ENCODE results near the gene NR1H4.

Gene NR1H4

DNA sequence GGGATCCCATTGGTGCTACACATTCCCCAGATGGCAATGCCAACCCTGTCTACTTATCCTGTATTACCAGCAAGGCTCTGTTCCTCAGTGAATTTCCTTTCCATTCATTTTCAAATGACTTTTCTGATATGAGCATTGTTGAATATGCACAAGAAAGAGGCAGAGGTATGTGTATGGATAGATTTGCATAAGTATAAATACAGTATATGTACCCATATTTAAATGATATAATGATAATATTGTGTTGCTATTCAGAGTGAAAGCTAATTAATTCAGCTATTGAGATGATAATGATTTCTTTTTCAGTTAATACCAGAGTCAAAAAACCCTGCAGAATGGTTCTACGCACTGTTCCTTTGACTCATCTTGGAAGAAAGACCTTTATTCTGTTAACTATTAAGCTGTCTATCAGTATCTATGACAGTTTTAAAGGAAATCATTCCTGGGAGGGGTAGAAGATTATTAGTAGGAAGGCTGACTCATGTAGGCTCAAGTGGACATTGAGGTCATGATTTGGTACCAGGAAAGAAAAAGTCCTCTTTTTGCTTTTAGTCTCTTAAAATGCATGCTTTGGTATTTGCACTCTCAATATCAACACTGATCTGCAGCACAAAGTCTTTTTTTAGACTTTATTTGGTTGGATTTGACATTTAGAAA, 54.9 kb downstream of the NR1H4 start:
- H3K4me3 ChIP-seq (ENCODE audit: control insufficient read depth, low read depth, low read length) = no peak overlapping the region
- DNase-seq (ENCODE audit: low read depth) = no peak
- TF ChIP-seq, protein P1, sequence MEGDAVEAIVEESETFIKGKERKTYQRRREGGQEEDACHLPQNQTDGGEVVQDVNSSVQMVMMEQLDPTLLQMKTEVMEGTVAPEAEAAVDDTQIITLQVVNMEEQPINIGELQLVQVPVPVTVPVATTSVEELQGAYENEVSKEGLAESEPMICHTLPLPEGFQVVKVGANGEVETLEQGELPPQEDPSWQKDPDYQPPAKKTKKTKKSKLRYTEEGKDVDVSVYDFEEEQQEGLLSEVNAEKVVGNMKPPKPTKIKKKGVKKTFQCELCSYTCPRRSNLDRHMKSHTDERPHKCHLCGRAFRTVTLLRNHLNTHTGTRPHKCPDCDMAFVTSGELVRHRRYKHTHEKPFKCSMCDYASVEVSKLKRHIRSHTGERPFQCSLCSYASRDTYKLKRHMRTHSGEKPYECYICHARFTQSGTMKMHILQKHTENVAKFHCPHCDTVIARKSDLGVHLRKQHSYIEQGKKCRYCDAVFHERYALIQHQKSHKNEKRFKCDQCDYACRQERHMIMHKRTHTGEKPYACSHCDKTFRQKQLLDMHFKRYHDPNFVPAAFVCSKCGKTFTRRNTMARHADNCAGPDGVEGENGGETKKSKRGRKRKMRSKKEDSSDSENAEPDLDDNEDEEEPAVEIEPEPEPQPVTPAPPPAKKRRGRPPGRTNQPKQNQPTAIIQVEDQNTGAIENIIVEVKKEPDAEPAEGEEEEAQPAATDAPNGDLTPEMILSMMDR (IDR thresholded peaks at IDR 0.05; ENCODE audit: control insufficient read depth, insufficient read depth, low read depth, low read length, missing control alignments) = no peak

DNA sequence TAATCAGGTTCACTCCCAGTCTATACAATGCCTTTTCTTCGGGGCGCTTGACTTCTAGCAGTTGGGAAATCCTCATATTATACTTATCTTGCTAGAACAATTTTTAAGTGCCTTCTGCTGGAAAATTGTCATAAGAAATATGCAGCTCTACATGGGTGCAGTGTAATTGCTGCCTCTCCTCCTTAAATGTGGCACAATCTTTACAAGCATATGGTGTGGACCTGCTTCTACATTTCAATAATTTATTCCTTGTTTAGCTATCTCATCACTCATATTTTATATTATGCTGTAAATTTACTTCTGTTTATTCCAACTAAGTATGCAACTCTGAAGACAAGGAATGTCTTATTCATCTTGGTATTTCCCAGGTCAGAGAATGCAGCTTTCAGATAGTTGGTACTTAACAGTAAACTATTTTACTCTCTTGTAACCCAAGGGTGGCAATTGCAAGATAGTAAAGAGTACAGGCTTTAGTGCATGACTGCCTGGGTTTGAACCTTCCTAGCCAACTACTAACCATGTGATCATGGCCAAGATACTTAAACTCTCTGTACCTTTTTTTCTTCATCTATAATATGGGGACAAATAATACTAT, 56.2 kb downstream of the NR1H4 start:
- no peak for DNase-seq (ENCODE audit: low read depth)
- TF ChIP-seq, protein P1 (IDR thresholded peaks at IDR 0.05; ENCODE audit: control insufficient read depth, insufficient read depth, low read depth, low read length, missing control alignments) = no peak
- H3K4me3 ChIP-seq (ENCODE audit: control insufficient read depth, low read depth, low read length) = no peak overlapping the region

DNA sequence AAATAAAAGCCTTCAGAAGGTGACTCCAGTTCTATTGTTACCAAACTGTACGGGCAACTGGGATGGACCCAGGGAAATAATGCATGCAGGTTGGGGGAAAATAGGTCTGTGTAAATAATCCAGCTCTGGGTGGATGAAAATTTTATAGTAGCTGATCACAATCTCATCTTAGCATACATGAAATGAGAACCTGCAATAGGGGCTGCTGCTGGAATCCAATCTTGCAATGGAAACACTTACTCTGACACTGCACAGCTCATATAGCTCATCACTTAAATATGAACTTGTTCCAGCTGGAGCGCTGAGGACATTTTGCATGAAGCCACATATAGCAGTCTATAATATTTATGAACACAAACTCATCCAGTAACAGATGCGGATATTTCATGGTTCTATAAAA, 59.7 kb downstream of the NR1H4 start:
- TF ChIP-seq, protein P1 (IDR thresholded peaks at IDR 0.05; ENCODE audit: control insufficient read depth, insufficient read depth, low read depth, low read length, missing control alignments) = no peak
- no peak overlapping the region for H3K4me3 ChIP-seq (ENCODE audit: control insufficient read depth, low read depth, low read length)
- no peak for DNase-seq (ENCODE audit: low read depth)

DNA sequence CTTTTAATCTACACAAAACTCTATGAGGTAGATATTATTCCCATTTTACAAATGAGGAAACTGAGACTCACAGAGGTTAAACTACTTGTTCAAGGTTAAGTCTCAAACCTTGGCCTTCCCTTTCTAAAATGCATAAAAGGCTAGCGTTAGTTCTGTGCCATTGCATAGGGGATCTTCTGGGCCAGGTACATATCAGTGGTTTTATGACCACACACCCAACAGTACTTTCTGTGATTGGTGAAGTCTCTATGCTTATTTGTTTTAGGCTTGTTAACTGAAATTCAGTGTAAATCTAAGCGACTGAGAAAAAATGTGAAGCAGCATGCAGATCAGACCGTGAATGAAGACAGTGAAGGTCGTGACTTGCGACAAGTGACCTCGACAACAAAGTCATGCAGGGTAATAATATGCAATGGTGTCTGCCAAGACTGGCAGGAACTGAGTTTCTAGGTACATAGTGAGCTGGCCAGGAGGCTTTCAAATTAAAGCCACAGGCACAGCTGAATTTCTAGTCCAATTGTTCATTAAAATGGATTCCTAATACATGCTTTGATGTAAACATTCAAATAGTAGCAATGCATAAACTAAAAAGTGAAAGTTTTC, 61.1 kb downstream of the NR1H4 start:
- no peak overlapping the region for H3K4me3 ChIP-seq (ENCODE audit: control insufficient read depth, low read depth, low read length)

DNA sequence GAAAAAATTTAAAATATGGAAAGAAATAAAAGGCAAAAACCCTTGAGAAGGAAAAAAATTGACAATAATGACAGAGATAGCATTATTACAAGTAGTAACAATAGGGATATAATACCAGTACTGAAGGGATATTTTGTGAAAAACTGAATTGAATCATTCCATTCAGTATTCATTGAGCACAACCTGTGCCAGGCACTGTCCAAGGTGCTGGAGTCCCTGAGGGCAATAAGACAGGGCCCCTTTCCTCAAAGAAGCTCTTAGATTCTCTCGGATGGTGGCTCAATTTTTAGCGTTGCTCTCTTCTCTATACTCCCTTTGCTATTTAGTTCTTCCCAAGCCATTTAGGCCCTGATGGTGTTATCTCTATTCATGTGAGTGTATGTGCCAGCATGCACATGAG, 65.5 kb downstream of the NR1H4 start:
- no peak for DNase-seq (ENCODE audit: low read depth)
- H3K4me3 ChIP-seq (ENCODE audit: control insufficient read depth, low read depth, low read length) = no peak overlapping the region
- TF ChIP-seq, protein P1 (IDR thresholded peaks at IDR 0.05; ENCODE audit: control insufficient read depth, insufficient read depth, low read depth, low read length, missing control alignments) = no peak

More for the DNA sequence above, 61.1 kb downstream of the NR1H4 start:
- no peak for DNase-seq (ENCODE audit: low read depth)
- TF ChIP-seq, protein P1 (IDR thresholded peaks at IDR 0.05; ENCODE audit: control insufficient read depth, insufficient read depth, low read depth, low read length, missing control alignments) = no peak

DNA sequence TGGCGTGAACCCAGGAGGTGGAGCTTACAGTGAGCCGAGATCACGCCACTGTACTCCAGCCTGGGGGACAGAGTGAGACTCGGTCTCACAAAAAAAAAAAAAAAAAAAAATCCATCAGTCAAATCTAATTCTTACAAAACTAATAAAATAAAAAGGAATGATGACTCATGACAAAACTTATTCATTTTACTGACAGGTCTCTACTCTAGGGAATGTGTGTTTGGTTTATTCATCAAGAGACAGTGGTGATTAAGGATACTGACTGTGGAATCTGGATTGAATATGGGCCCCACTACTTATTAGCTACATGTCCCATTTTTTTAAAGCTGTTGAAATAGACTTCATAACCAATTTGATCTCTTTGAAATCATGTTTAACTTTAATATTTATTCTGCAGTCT, 70.5 kb downstream of the NR1H4 start:
- DNase-seq (ENCODE audit: low read depth) = no peak
- no peak overlapping the region for H3K4me3 ChIP-seq (ENCODE audit: control insufficient read depth, low read depth, low read length)
- TF ChIP-seq, protein P1 (IDR thresholded peaks at IDR 0.05; ENCODE audit: control insufficient read depth, insufficient read depth, low read depth, low read length, missing control alignments) = no peak

Measured in AG09309 (cell line).